Type B pancreatic cell (in vitro differentiated cells): ENCODE measurements around the gene FOCAD. TPM values are rescaled to one million over a fixed set of nuclear protein-coding genes. Genes with fewer than 3 reads are reported as not detected.

Experiments
- DNase-seq: peaks from one replicate; pipeline ENCODE4 v3.0.0; 2021; ENCODE audit warnings: mixed read lengths; ENCODE audit not compliant: unreplicated experiment; ENCODE audit errors: extremely low spot score
- H3K27ac Mint-ChIP-seq: 2 replicates; pipeline ENCODE4 v1.8.0; 2021; ENCODE audit warnings: mild to moderate bottlenecking, mixed read lengths
- H3K27me3 Mint-ChIP-seq: 2 replicates; pipeline ENCODE4 v1.8.0; 2021; ENCODE audit warnings: mixed read lengths
- H3K36me3 Mint-ChIP-seq: 2 replicates; pipeline ENCODE4 v1.8.0; 2021; ENCODE audit warnings: mixed read lengths
- H3K4me1 Mint-ChIP-seq: one replicate; pipeline ENCODE4 v1.8.0; 2021; ENCODE audit warnings: mixed read lengths; ENCODE audit not compliant: unreplicated experiment
- H3K4me3 Mint-ChIP-seq: 2 replicates; pipeline ENCODE4 v1.8.0; 2021; ENCODE audit warnings: mild to moderate bottlenecking, mixed read lengths
- H3K9me3 Mint-ChIP-seq: 2 replicates; pipeline ENCODE4 v1.8.0; 2021; ENCODE audit warnings: mixed read lengths
- CTCF ChIP-seq: fragments of 200-600 bp; sonication (generic); conservative IDR thresholded peaks from 2 replicates; pipeline ENCODE4 v1.5.0; 2021; ENCODE audit warnings: antibody characterized with exemption, mild to moderate bottlenecking
- total RNA-seq: library from RNA; stranded (reverse); gene quantifications from 2 replicates; pipeline ENCODE4 v1.2.1, GENCODE V29; 2021; ENCODE audit warnings: low replicate concordance

FOCAD gene
- total RNA-seq, 1 donor from 2014 or later, result 51.0 TPM

DNA sequence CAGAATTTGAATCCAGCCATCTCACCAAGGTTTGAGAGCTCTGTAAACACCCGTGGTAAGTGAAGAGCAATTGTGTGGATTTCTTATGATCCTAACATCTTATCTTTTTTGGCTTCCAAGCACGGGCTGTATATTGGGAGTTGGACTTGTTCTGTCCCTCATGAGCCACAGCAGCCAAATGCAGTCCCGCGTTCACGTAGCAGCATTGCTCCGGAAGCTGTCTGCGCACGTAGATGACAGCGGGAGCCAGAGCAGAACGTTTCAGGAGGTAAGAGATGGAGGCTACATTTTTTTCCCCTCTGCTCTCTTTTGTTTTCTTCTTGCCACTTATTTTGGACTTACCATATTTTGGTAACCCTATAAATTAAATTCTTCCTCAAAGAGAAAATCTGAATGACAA is 260.4 kb downstream of the FOCAD start:
- Mint-ChIP-seq H3K9me3 (no peaks in the 10 kb centered on the region), H3K4me3 (no peak overlapping the region), H3K4me1 (peaks cover 8% of the 10 kb centered on the region), H3K27ac (no peak overlapping the region), H3K36me3 (peaks cover 16% of the 10 kb centered on the region), H3K27me3 (no peaks in the 10 kb centered on the region)
- no peak for TF ChIP-seq CTCF
- DNase-seq, result no peak

GRCh38 chr9:20945269-20945668 is 261.2 kb downstream of the FOCAD start:
- Mint-ChIP-seq H3K9me3 (no peaks in the 10 kb centered on the region), H3K36me3 (peaks cover 12% of the 10 kb centered on the region), H3K4me1 (peaks cover 8% of the 10 kb centered on the region), H3K27ac (no peak overlapping the region), H3K4me3 (no peak overlapping the region), H3K27me3 (no peaks in the 10 kb centered on the region)
- no peak for TF ChIP-seq CTCF
- DNase-seq, result no peak

- Mint-ChIP-seq H3K9me3 (no peaks in the 10 kb centered on the region), H3K4me1 (peaks cover 3% of the 10 kb centered on the region), H3K27me3 (no peaks in the 10 kb centered on the region), H3K4me3 (no peak overlapping the region), H3K27ac (no peak overlapping the region), H3K36me3 (peaks cover 17% of the 10 kb centered on the region)
- no peak for TF ChIP-seq CTCF
- DNase-seq, result no peak
These were observed 261.8 kb downstream of the FOCAD start for GRCh38 chr9:20945856-20946255.

GRCh38 chr9:20948703-20949102 is 264.6 kb downstream of the FOCAD start:
- H3K27ac Mint-ChIP-seq, result no peak overlapping the region
- no peak for DNase-seq
- no peaks in the 10 kb centered on the region for H3K27me3 Mint-ChIP-seq
- H3K9me3 Mint-ChIP-seq, result no peaks in the 10 kb centered on the region
- no peaks in the 10 kb centered on the region for H3K4me1 Mint-ChIP-seq
- H3K36me3 Mint-ChIP-seq, result peaks cover 37% of the 10 kb centered on the region
- H3K4me3 Mint-ChIP-seq, result no peak overlapping the region
- no peak for TF ChIP-seq CTCF

DNA sequence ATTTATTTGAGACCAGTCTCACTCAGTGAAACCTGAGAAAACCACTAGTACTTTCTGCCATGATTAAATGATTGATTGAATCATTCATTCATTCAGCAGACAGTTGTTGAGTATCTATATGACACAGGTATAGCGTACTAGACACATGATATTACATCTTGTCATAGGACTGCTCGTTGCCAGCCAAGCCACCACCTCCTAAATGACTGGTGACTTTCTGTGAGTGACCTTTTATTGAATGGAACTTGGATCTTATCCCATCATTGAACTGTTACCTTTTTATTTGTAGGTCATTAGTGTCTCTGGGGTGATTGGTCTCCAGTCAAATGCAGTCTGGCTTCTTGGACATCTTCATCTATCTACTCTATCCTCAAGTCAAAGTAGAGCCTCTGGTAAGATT is 266.6 kb downstream of the FOCAD start:
- Mint-ChIP-seq H3K27me3 (no peaks in the 10 kb centered on the region), H3K36me3 (peaks cover 37% of the 10 kb centered on the region), H3K4me3 (no peak overlapping the region), H3K9me3 (no peaks in the 10 kb centered on the region), H3K4me1 (peaks cover 5% of the 10 kb centered on the region), H3K27ac (no peak overlapping the region)
- TF ChIP-seq CTCF, result no peak
- no peak for DNase-seq
